NT2/D1 (cell line): ENCODE results near the gene P4HA2.

Experiments
- DNase-seq: peaks from one replicate; pipeline ENCODE4 v3.0.0-alpha.2; 2011; ENCODE audit warnings: low read depth, low spot score
- H3K27me3 ChIP-seq: 2 replicates; pipeline ENCODE4 v1.6.0; 2011; ENCODE audit warnings: mild to moderate bottlenecking; ENCODE audit not compliant: insufficient read length, insufficient read depth
- H3K36me3 ChIP-seq: 2 replicates; pipeline ENCODE4 v1.6.1; 2011; ENCODE audit warnings: mild to moderate bottlenecking, low read length, mixed read lengths; ENCODE audit not compliant: insufficient read depth, insufficient read length
- H3K4me1 ChIP-seq: 2 replicates; pipeline ENCODE4 v1.5.1; 2011; ENCODE audit not compliant: insufficient read depth, insufficient read length
- H3K4me3 ChIP-seq: 2 replicates; pipeline ENCODE4 v1.5.1; 2011; ENCODE audit warnings: low read depth; ENCODE audit not compliant: insufficient read length
- H3K9ac ChIP-seq: 2 replicates; pipeline ENCODE4 v1.6.0; 2011; ENCODE audit warnings: low read depth; ENCODE audit not compliant: insufficient read length
- H3K9me3 ChIP-seq: 2 replicates; pipeline ENCODE4 v1.5.1; 2011; ENCODE audit warnings: mild to moderate bottlenecking, low read length; ENCODE audit not compliant: insufficient read depth
- SUZ12 ChIP-seq: IDR thresholded peaks from 2 replicates; pipeline ENCODE4 v1.6.1; 2011; ENCODE audit not compliant: insufficient read length, insufficient read depth; ENCODE audit errors: extremely low read depth
- YY1 ChIP-seq: IDR thresholded peaks from 2 replicates; pipeline ENCODE4 v1.6.1; 2011; ENCODE audit not compliant: insufficient read length, insufficient read depth
- ZNF274 ChIP-seq: IDR thresholded peaks from 2 replicates; pipeline ENCODE4 v1.6.1; 2011; ENCODE audit warnings: mild to moderate bottlenecking, low read depth, low read length

The P4HA2 gene

GRCh38 chr5:132258102-132259068 is 30.7 kb upstream of the P4HA2 start:
- no peak for TF ChIP-seq ZNF274
- no peak for TF ChIP-seq YY1
- TF ChIP-seq SUZ12: no peak
- Histone ChIP-seq H3K9me3 (no peaks in the 10 kb centered on the region), H3K36me3 (peaks cover 9% of the 10 kb centered on the region), H3K4me3 (peak overlapping the region; percentile 70), H3K4me1 (peaks cover 21% of the 10 kb centered on the region), H3K27me3 (peaks cover 18% of the 10 kb centered on the region), H3K9ac (peak overlapping the region; percentile 80)
- DNase-seq: no peak

GRCh38 chr5:132257131-132258101 is 29.8 kb upstream of the P4HA2 start, which contains the start of gene PDLIM4:
TSS of gene PDLIM4 (plus strand) at chr5:132257696. CDS start at chr5:132257735, 39 bp downstream.
- peaks cover 6% of the 10 kb centered on the region for H3K36me3 ChIP-seq
- H3K4me3 ChIP-seq: peak within 1 kb of the TSS; percentile 70
- H3K9ac ChIP-seq: peak within 1 kb of the TSS; percentile 80
- peaks cover 18% of the 10 kb centered on the region for H3K27me3 ChIP-seq
- DNase-seq: no peak
- peaks cover 21% of the 10 kb centered on the region for H3K4me1 ChIP-seq
- no peaks in the 10 kb centered on the region for H3K9me3 ChIP-seq
- TF ChIP-seq SUZ12 (no peak), YY1 (no peak)

- no peak for TF ChIP-seq SUZ12
- TF ChIP-seq YY1: no peak
- TF ChIP-seq ZNF274: no peak
Observed at GRCh38 chr5:132256783-132257130, 29.1 kb upstream of the P4HA2 start.

GRCh38 chr5:132256086-132256782 is 28.6 kb upstream of the P4HA2 start:
- DNase-seq: no peak
- Histone ChIP-seq H3K4me1 (peaks cover 21% of the 10 kb centered on the region), H3K4me3 (no peak overlapping the region)

More at GRCh38 chr5:132256783-132257130, 29.1 kb upstream of the P4HA2 start:
- Histone ChIP-seq H3K4me1 (peaks cover 21% of the 10 kb centered on the region), H3K36me3 (no peaks in the 10 kb centered on the region), H3K4me3 (peak overlapping the region; percentile 51), H3K9ac (peak overlapping the region; percentile 44), H3K27me3 (peaks cover 18% of the 10 kb centered on the region), H3K9me3 (no peaks in the 10 kb centered on the region)
- no peak for DNase-seq

GRCh38 chr5:132254321-132254977 is 26.8 kb upstream of the P4HA2 start:
- H3K9ac ChIP-seq: no peak overlapping the region
- H3K27me3 ChIP-seq: peaks cover 18% of the 10 kb centered on the region
- DNase-seq: no peak
- H3K36me3 ChIP-seq: no peaks in the 10 kb centered on the region
- TF ChIP-seq YY1 (no peak), SUZ12 (no peak)
- no peaks in the 10 kb centered on the region for H3K9me3 ChIP-seq
- no peak overlapping the region for H3K4me3 ChIP-seq
- H3K4me1 ChIP-seq: peaks cover 11% of the 10 kb centered on the region

More at GRCh38 chr5:132256086-132256782, 28.6 kb upstream of the P4HA2 start:
- H3K36me3 ChIP-seq: no peaks in the 10 kb centered on the region
- H3K9me3 ChIP-seq: no peaks in the 10 kb centered on the region
- TF ChIP-seq SUZ12: no peak
- no peak for TF ChIP-seq YY1
- no peak for TF ChIP-seq ZNF274
- peaks cover 18% of the 10 kb centered on the region for H3K27me3 ChIP-seq
- no peak overlapping the region for H3K9ac ChIP-seq
